HL-60 (cell line): ENCODE results near the gene LCN2.

Experiments
- DNase-seq, 2 experiments: peaks; one replicate each; pipeline ENCODE4 v3.0.0-alpha.2; 2010 to 2020; ENCODE audit warnings: low read depth in 1 of 2, low spot score in 1 of 2
- H3K27ac ChIP-seq: fragments of 250-450 bp; sonication (Bioruptor Pico); replicated peaks from 2 replicates; pipeline ENCODE4 v1.5.1; 2020; ENCODE audit warnings: mild to moderate bottlenecking, moderate library complexity
- H3K27me3 ChIP-seq: fragments of 250-450 bp; sonication (Bioruptor Pico); 2 replicates; pipeline ENCODE4 v1.5.1; 2021; ENCODE audit warnings: mild to moderate bottlenecking, moderate library complexity; ENCODE audit not compliant: insufficient read depth, poor library complexity, severe bottlenecking
- H3K4me3 ChIP-seq: replicated peaks from 2 replicates; pipeline ENCODE4 v1.5.1; 2011; ENCODE audit warnings: mild to moderate bottlenecking, control low read depth, low read length; ENCODE audit not compliant: insufficient read depth
- GABPA ChIP-seq: IDR thresholded peaks from 2 replicates; pipeline ENCODE4 v1.6.1; 2012; ENCODE audit warnings: low read depth
- POLR2AphosphoS5 ChIP-seq: IDR thresholded peaks from 2 replicates; pipeline ENCODE4 v1.6.1; 2012; ENCODE audit warnings: low read depth
- SPI1 ChIP-seq: IDR thresholded peaks from 2 replicates; pipeline ENCODE4 v1.6.1; 2012; ENCODE audit warnings: low read depth, mild to moderate bottlenecking, borderline replicate concordance
- TF ChIP-seq, protein P1 (sequence below): IDR thresholded peaks from 2 replicates; pipeline ENCODE4 v1.6.1; 2012; ENCODE audit warnings: low read depth; ENCODE audit not compliant: insufficient replicate concordance
- TF ChIP-seq, protein P2 (sequence below): IDR thresholded peaks from one replicate; pipeline ENCODE4 v1.5.1; 2011; ENCODE audit warnings: low read length, control low read depth, inconsistent platforms; ENCODE audit not compliant: insufficient read depth

LCN2 gene

GRCh38 chr9:128118472-128118857 lies 30.8 kb upstream of the LCN2 start:
- no peak for DNase-seq
- Histone ChIP-seq H3K27me3 (no peaks in the 10 kb centered on the region), H3K4me3 (no peak overlapping the region), H3K27ac (no peak overlapping the region)
- TF ChIP-seq SPI1, result no peak

DNA sequence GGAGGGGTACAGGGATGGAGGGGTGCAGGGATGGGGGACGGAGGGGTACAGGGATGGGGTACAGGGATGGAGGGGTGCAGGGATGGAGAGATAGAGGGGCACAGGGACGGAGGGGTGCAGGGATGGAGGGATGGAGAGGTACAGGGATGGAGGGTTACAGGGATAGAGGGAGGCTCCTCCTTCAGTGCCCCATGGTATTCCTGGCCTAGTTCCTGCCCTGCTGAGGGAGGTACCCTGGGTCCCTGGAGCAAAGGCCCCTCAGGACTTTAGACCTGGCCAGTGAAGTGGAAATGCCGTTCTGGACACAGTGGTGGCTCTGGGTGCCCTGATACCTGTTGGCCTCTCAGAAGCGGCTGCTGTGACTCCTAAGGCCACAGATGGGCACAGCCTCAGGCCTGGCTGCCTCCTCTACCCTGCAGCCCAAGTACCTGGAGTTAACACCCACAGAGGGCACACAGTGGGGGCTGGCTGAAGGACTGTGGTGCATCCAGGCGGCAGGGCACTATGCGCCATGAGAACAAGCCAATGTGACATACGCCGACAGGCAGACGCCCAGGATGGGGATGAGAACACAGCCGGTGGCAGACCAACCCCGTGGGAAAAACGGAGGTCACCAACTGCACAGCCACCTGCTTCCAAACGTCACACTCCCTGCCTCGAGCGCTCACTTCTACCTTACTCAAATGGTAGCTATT lies 30.1 kb upstream of the LCN2 start:
- TF ChIP-seq SPI1 (no peak), GABPA (no peak), POLR2AphosphoS5 (peak; percentile 27)
- TF ChIP-seq, protein P1, sequence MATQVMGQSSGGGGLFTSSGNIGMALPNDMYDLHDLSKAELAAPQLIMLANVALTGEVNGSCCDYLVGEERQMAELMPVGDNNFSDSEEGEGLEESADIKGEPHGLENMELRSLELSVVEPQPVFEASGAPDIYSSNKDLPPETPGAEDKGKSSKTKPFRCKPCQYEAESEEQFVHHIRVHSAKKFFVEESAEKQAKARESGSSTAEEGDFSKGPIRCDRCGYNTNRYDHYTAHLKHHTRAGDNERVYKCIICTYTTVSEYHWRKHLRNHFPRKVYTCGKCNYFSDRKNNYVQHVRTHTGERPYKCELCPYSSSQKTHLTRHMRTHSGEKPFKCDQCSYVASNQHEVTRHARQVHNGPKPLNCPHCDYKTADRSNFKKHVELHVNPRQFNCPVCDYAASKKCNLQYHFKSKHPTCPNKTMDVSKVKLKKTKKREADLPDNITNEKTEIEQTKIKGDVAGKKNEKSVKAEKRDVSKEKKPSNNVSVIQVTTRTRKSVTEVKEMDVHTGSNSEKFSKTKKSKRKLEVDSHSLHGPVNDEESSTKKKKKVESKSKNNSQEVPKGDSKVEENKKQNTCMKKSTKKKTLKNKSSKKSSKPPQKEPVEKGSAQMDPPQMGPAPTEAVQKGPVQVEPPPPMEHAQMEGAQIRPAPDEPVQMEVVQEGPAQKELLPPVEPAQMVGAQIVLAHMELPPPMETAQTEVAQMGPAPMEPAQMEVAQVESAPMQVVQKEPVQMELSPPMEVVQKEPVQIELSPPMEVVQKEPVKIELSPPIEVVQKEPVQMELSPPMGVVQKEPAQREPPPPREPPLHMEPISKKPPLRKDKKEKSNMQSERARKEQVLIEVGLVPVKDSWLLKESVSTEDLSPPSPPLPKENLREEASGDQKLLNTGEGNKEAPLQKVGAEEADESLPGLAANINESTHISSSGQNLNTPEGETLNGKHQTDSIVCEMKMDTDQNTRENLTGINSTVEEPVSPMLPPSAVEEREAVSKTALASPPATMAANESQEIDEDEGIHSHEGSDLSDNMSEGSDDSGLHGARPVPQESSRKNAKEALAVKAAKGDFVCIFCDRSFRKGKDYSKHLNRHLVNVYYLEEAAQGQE, result no peak
- no peaks in the 10 kb centered on the region for H3K27me3 ChIP-seq
- H3K27ac ChIP-seq, result no peak overlapping the region
- DNase-seq, result no peak
- H3K4me3 ChIP-seq, result no peak overlapping the region

GRCh38 chr9:128120061-128120740 lies 29.1 kb upstream of the LCN2 start:
- TF ChIP-seq, protein P2, sequence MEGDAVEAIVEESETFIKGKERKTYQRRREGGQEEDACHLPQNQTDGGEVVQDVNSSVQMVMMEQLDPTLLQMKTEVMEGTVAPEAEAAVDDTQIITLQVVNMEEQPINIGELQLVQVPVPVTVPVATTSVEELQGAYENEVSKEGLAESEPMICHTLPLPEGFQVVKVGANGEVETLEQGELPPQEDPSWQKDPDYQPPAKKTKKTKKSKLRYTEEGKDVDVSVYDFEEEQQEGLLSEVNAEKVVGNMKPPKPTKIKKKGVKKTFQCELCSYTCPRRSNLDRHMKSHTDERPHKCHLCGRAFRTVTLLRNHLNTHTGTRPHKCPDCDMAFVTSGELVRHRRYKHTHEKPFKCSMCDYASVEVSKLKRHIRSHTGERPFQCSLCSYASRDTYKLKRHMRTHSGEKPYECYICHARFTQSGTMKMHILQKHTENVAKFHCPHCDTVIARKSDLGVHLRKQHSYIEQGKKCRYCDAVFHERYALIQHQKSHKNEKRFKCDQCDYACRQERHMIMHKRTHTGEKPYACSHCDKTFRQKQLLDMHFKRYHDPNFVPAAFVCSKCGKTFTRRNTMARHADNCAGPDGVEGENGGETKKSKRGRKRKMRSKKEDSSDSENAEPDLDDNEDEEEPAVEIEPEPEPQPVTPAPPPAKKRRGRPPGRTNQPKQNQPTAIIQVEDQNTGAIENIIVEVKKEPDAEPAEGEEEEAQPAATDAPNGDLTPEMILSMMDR, result no peak
- peak; percentile 58 for TF ChIP-seq POLR2AphosphoS5
- no peak for DNase-seq
- Histone ChIP-seq H3K4me3 (no peak overlapping the region), H3K27me3 (no peaks in the 10 kb centered on the region), H3K27ac (no peak overlapping the region)

GRCh38 chr9:128120741-128121465 lies 28.4 kb upstream of the LCN2 start:
- no peaks in the 10 kb centered on the region for H3K27me3 ChIP-seq
- no peak for DNase-seq
- H3K4me3 ChIP-seq, result no peak overlapping the region
- TF ChIP-seq SPI1 (no peak), GABPA (no peak), POLR2AphosphoS5 (no peak)
- TF ChIP-seq, protein P2, result no peak
- TF ChIP-seq, protein P1, result no peak
- no peak overlapping the region for H3K27ac ChIP-seq
